ENCODE results near the gene SPAG6. TPM values are rescaled to one million over a fixed set of nuclear protein-coding genes. Genes with fewer than 3 reads are reported as not detected.

The SPAG6 gene
- polyA plus RNA-seq, 3 donors, result 0.11 to 0.13 TPM; not detected in 1

GRCh38 chr10:22386503-22386902, 41.2 kb downstream of the SPAG6 start:
- Histone ChIP-seq H3K4me3 (replicated peaks in 1 of 3; ENCODE audit: low read depth in 2 of 3, low read length in 3 of 3) (no peak overlapping the region), H3K27ac (ENCODE audit: low read depth in 1 of 2, low read length in 2 of 2) (no peak overlapping the region), H4K20me1 (ENCODE audit: insufficient read depth, low read length) (no peaks in the 10 kb centered on the region), H3K27me3 (ENCODE audit: control insufficient read depth in 2 of 2, insufficient read depth in 2 of 2, low read length in 2 of 2) (no peaks in the 10 kb centered on the region), H3K79me2 (ENCODE audit: insufficient read depth, low read length) (no peaks in the 10 kb centered on the region), H3K9me3 (replicated peaks in 1 of 2; ENCODE audit: control insufficient read depth in 1 of 2, insufficient read depth in 1 of 2, low read length in 2 of 2) (no peaks in the 10 kb centered on the region), H3K36me3 (replicated peaks in 1 of 2; ENCODE audit: control insufficient read depth in 1 of 2, insufficient read depth in 2 of 2, low read length in 2 of 2) (no peaks in the 10 kb centered on the region), H3K9ac (ENCODE audit: insufficient read depth, low read length, poor library complexity, severe bottlenecking) (no peak overlapping the region), H2AFZ (ENCODE audit: insufficient read depth, low read depth, low read length, poor library complexity, severe bottlenecking) (no peak overlapping the region), H3K4me2 (replicated peaks; ENCODE audit: extremely low read depth, low read length, poor library complexity, severe bottlenecking) (no peak overlapping the region), H3K4me1 (ENCODE audit: control insufficient read depth in 1 of 2, insufficient read depth in 2 of 2, low read length in 2 of 2) (no peaks in the 10 kb centered on the region)
- intact Hi-C loops (cut with micrococcal nuclease), result no loop called here
- Mint-ChIP-seq H3K4me1 (no peaks in the 10 kb centered on the region), H3K4me3 (no peak overlapping the region), H3K27ac (peak overlapping the region in 1 of 7 donors; percentile 5), H3K27me3 (ENCODE audit: low read depth in 3 of 3) (peaks cover 0 to 3% (median 2%) of the 10 kb centered on the region in 3 donors), H3K9me3 (no peaks in the 10 kb centered on the region), H3K36me3 (no peaks in the 10 kb centered on the region)
- WGBS (ENCODE audit: insufficient coverage), result 83% methylated on average over 1 of the region's 1 CpG
- TF ChIP-seq CTCF (IDR thresholded peaks at IDR 0.05), result no peak
- no peak for DNase-seq

- 74% methylated on average over 4 of the region's 6 CpGs for WGBS (ENCODE audit: insufficient coverage)
- Mint-ChIP-seq H3K4me1 (no peaks in the 10 kb centered on the region), H3K9me3 (no peaks in the 10 kb centered on the region), H3K27ac (no peak overlapping the region), H3K36me3 (no peaks in the 10 kb centered on the region), H3K27me3 (ENCODE audit: low read depth in 3 of 3) (peaks cover 0 to 3% (median 1%) of the 10 kb centered on the region in 3 donors), H3K4me3 (no peak overlapping the region)
- no peaks in the 10 kb centered on the region for H3K27me3 ChIP-seq (ENCODE audit: control insufficient read depth in 2 of 2, insufficient read depth in 2 of 2, low read length in 2 of 2)
- intact Hi-C loops (cut with micrococcal nuclease), result no loop called here
- no peak overlapping the region for H3K27ac ChIP-seq (ENCODE audit: low read depth in 1 of 2, low read length in 2 of 2)
- no peak overlapping the region for H3K4me2 ChIP-seq (replicated peaks; ENCODE audit: extremely low read depth, low read length, poor library complexity, severe bottlenecking)
- TF ChIP-seq CTCF (IDR thresholded peaks at IDR 0.05), result no peak
- no peak overlapping the region for H3K9ac ChIP-seq (ENCODE audit: insufficient read depth, low read length, poor library complexity, severe bottlenecking)
- no peaks in the 10 kb centered on the region for H3K4me1 ChIP-seq (ENCODE audit: control insufficient read depth in 1 of 2, insufficient read depth in 2 of 2, low read length in 2 of 2)
- H3K9me3 ChIP-seq (replicated peaks in 1 of 2; ENCODE audit: control insufficient read depth in 1 of 2, insufficient read depth in 1 of 2, low read length in 2 of 2), result no peaks in the 10 kb centered on the region
- no peak overlapping the region for H3K4me3 ChIP-seq (replicated peaks in 1 of 3; ENCODE audit: low read depth in 2 of 3, low read length in 3 of 3)
- no peak overlapping the region for H2AFZ ChIP-seq (ENCODE audit: insufficient read depth, low read depth, low read length, poor library complexity, severe bottlenecking)
- H3K36me3 ChIP-seq (replicated peaks in 1 of 2; ENCODE audit: control insufficient read depth in 1 of 2, insufficient read depth in 2 of 2, low read length in 2 of 2), result no peaks in the 10 kb centered on the region
- no peaks in the 10 kb centered on the region for H3K79me2 ChIP-seq (ENCODE audit: insufficient read depth, low read length)
- H4K20me1 ChIP-seq (ENCODE audit: insufficient read depth, low read length), result no peaks in the 10 kb centered on the region
- no peak for DNase-seq
Measured at GRCh38 chr10:22389856-22390589, 44.7 kb downstream of the SPAG6 start.

Data from CD14-positive monocyte (primary cell).